AG08396 (cell line): ENCODE results near the gene CSF3R.
A peak's percentile ranks its signal among the peaks of the same experiment; 100 is the strongest.

Source experiments
- DNase-seq: peaks from one replicate; pipeline ENCODE4 v3.0.0; 2012; ENCODE audit warnings: low spot score, mixed read lengths

CSF3R gene

GRCh38 chr1:36482724-36483388 is at the start of gene CSF3R:
CSF3R (minus strand) TSS chr1:36482913; CDS start chr1:36479496, 3,417 bp downstream.
- DNase-seq: no peak

GRCh38 chr1:36531833-36532232 is 49.1 kb upstream of the CSF3R start:
- no peak for DNase-seq

- no peak for DNase-seq
These were observed 48.1 kb upstream of the CSF3R start for GRCh38 chr1:36530791-36531190.

GRCh38 chr1:36530261-36530660 is 47.5 kb upstream of the CSF3R start:
- DNase-seq: no peak

DNA sequence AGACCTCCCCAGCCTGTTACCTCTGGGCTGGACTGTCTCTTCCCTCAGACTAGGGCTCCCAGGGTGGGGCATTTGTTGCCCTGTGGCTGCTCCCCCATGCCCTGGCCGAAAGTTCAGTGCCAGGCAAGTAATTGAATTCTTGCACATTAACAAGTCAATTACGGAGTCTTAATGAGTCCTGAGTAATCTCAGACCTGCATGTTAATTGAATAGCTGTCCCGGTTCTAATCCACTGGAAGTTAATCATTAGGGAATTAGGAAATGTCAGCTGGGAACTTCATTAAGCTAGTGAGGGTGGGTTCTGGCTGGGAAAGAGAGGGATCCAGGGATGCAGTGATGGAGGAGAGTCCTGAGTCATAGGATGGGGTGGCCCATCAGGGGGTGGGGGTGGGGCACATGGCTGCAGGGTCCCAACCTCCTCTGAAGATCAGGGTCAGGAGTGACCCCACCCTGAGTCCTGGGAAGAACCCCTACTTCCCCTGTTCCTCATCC is 47.1 kb upstream of the CSF3R start:
- no peak for DNase-seq

DNA sequence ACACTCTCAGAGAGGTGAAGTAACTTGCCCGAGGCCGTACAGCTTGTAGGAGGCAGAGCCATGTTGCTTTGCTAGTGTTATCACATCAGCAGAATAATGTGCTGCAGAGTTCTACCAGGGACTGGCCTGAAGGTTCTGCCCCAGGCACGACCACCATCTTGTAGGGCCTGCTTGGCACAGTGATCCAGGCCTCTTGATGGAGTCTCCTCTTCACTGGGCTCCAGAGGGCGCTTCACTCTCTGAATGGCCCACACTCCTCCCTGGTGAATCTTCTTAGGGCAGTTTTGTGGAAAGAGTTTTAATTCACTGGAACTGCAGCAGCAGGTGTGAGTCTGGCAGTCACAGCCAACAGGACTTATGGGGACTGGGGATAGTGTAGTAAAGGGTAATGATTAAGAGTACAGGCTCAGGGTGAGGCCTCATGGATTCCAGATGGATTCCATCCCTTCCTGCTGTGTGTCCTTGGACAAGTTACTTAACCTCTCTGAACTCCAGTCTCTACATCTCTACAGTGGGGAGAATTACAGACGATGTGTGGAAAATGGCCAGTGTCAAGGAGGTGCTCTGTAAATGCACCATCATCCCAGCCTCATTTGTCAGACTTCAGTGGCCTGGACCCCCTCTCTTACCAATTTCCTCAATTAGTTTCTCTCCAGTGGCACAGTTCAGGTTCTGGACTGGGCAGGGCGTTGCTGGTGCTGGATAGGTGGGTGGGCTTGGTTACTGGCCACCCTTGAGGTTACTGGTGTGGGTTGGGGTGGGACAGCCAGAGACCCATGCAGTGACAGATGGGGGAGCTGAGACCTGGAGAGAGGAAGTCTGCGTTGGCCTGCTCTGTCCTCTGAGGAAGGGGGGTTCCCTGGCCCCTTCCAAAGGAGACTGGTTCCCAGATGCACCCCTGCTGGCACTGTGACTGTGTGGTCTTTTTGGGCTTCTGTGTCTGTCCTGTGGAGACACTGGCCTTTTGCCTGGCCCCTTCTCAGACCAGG is 45.9 kb upstream of the CSF3R start:
- no peak for DNase-seq

DNA sequence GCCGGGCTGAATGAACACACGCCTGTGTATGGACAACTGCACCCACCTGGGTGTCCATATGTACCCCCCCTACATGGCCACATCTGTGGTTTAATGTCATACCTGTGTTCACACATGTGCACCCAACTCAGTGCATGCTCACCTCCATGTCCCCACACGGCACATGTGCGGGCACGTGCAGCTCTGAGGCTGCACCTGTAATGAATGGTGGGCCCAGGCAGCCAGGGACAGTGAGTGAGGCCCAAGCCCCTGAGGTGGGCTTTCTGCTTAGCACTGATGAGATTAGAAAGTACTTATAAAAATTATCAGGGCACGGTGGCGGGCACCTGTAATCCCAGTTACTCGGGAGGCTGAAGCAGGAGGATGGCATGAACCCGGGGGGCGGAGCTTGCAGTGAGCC is 42.5 kb upstream of the CSF3R start:
- DNase-seq: no peak

DNA sequence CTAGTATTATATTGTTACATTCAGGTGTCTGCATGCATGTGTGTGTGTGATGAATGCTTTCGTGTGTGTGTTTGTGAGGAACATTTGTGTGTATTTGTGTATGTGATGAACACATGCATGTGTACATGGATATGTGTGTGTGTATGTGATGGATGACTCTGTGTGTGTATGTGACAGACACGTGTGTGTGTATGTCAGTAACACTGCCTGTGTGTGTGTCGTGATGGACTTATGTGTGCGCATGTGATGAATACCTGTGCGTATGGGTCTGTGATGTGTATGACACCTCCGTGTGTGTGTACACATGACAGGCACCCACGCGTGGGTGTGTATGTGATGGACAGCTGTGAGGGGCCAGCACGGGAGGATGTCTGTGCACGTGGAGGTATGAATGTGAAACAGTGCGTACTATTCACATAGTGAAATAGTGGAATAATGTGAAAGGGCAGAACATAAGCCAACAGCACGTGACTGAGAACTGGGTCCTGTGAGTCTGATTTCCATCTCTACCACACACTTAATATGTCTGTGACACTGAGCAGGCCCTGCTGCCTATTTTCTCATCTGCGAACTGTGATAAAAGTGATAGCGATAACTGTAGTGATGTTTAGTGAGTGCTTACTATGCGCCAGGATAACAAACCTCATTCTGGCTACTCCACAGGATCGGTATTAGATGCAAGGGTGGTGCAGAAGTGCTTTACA is 41.8 kb upstream of the CSF3R start:
- no peak for DNase-seq

- DNase-seq: no peak
These were observed 41.1 kb upstream of the CSF3R start for GRCh38 chr1:36523850-36524249.

GRCh38 chr1:36523230-36523495 is 40.5 kb upstream of the CSF3R start:
- DNase-seq: no peak

DNA sequence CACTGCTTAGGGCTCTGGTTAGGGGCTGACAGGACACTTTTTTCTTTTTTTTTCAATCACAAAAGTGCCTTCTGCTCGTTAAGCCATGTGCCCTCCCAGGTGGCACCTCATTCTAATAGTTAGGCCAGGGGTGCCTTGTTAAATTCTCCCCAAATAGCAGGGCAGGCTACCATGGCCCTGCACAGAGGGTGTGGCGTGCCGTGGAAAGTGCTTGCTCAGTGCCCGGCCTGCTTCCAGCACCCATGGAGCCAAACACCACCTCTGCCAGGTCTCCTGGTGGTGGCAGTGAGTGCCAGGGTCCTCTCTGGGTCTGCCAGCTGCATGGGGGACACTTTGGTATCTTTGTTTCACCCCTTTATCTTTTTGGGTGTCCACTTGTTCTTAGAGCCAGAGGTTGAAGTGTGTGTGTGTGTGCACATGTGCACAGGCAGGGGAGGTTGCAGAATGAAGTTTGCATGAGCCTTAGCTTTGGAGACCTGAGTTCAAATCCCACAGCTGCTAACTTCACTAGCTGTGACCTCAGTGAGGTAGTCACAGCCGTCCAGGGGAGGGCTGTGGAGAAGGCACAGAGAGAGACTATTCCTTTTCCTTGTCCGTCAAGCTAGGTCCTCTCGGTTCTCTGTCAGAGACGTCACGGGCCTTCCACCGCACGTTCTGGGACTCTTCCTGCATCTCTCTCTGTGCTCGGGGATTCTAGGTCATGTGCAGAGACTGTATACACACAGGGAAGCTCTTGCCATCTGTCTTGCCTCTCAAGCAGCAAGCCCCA is 39.9 kb upstream of the CSF3R start:
- no peak for DNase-seq

- no peak for DNase-seq
These were observed 39.3 kb upstream of the CSF3R start for GRCh38 chr1:36522021-36522420.

DNA sequence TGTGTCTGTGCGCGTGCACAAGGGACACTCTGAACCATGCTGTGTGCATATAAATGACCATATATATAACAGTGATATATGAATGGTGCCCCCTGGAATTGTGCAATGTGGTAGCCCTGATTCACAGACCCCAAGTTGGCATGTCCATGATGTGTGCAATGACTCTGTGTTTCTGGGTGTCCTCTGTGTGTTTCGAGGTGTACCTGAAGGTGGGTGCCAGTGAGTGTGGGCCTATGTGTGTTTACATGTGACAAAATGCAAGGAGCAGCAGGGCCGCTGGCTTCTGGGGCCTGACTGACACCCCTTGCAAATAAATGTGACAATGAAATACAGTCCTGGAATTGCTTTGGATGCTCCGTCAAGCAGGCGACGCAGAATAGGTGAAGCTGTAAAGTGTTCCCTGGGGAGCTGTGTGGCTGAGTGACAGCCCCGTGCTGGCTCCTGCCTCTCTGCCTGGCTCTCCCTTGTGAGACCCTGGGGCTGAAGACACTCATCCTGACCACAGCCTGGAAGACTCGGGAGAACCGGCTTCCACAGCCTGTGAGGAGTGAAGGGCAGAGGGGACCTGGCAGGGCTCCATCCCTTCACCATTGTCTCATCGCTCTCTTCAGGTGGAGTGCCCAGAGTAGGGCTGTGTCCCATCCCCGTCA is 38.2 kb upstream of the CSF3R start:
- no peak for DNase-seq

- no peak for DNase-seq
These were observed 37.3 kb upstream of the CSF3R start for GRCh38 chr1:36520056-36520455.

DNA sequence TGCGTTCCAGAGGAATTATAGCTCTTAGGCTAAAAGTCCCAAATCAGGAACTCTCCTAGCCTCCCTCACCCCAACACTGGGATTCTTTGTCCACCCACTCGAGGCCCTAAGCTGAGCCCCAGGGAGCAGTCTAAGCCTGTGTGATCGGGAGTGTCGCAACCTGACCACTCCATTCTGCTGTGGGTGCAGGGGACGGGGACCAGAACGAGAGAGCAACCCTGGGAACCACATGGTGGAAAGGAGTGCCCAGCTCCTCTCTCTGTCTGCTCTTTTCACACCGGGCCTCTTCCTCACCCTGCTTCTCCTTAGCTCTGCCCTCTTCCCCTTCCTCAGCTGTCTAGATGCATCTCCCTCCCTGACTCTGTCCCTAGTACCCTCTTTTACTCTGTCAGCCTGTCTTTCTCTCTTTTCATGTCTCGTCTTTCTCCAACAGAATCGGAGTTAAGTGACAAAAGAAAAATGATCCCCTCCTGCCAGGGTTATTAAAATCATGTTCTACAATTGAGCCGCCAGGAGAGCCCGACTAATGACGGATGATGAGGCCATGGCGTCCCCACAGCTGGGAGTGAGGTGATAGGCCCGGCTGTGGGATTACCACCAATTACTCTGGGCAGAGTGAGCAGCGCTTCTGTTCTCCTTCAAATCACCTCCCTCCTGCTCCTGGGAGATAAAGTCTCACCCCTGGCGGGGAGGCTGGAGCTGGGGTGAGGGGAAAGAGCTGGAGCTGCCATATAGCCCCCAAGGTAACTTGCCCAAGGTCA is 34.5 kb upstream of the CSF3R start:
- no peak for DNase-seq

DNA sequence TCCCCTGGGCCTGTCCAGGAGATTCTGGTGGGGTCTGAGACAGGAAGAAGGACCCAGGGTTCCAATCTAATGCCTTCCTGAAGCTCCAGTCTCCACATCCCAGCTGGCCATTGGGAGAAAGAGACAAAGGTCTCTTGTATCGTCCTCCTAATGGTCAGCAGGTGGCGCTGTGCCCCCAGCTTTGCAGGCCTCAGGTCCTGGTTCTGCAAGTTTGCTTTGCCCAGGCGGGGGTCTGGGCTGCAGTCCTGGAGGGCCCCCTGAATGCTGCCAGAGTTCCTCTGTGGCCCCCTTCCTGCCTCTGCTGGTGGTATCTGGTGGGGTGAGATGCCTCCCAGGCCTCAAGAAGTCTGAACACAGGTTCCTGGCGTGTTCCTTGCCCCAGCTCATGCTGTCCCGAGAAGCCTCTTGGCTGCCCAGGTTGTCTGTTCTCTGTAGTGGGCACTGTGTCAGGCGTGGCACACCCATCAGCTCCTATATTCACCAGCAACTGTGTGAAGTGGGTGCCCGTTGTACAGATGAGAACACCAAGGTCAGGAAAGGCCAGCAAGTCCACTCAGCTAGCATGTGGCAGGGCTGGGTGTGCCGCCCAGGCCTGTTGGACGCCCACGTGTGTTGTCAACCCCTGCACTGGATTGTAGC is 33.8 kb upstream of the CSF3R start:
- peak; percentile 81 for DNase-seq

GRCh38 chr1:36515315-36516138 is 32.8 kb upstream of the CSF3R start:
- no peak for DNase-seq

DNA sequence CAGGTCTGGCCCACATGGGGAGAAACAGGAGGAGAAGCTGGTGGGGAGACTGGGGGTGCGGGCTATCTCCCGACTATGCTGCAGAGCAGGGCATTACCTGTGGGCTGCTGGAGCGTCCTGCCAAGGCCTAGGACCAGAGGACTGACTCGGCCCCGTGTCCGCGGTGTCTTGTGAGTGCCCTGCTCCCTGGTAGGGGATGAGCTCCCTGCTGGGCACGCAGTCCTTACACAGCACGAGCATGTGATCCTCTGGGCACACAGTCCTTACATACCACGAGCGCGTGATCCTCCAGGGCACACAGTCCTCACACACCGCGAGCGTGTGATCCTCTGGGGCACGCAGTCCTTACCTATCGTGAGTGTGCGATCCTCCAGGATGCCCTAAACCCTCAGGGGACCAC is 31.8 kb upstream of the CSF3R start:
- DNase-seq: no peak
